DOHH2 (cell line): ENCODE measurements around the gene MARS1.

ENCODE experiments used
- H3F3A ChIP-seq: fragments of 200-600 bp; sonication (generic), shearing (Covaris generic); 2 replicates; pipeline ENCODE4 v1.6.0; 2016; ENCODE audit warnings: antibody characterized with exemption, mild to moderate bottlenecking; ENCODE audit not compliant: control insufficient read depth, insufficient read depth
- H3K27ac ChIP-seq: fragments of 200-600 bp; sonication (generic); 2 replicates; pipeline ENCODE4 v1.5.1; 2014; ENCODE audit warnings: low read depth, mild to moderate bottlenecking, low read length, moderate library complexity
- H3K27me3 ChIP-seq: fragments of 200-600 bp; sonication (generic); 2 replicates; pipeline ENCODE4 v1.6.1; 2014; ENCODE audit warnings: mild to moderate bottlenecking, low read length, mixed read lengths; ENCODE audit not compliant: control insufficient read depth
- H3K36me3 ChIP-seq: fragments of 200-600 bp; sonication (generic); 2 replicates; pipeline ENCODE4 v1.6.1; 2014; ENCODE audit warnings: mild to moderate bottlenecking, low read length, moderate library complexity, mixed read lengths; ENCODE audit not compliant: control insufficient read depth
- H3K4me1 ChIP-seq: fragments of 200-600 bp; sonication (generic); 2 replicates; pipeline ENCODE4 v1.6.1; 2014; ENCODE audit warnings: mild to moderate bottlenecking, low read length, mixed read lengths; ENCODE audit not compliant: control insufficient read depth
- H3K4me2 ChIP-seq: fragments of 200-600 bp; sonication (generic); 2 replicates; pipeline ENCODE4 v1.6.0; 2014; ENCODE audit warnings: mild to moderate bottlenecking, low read length, moderate library complexity
- H3K4me3 ChIP-seq: fragments of 200-600 bp; sonication (generic); 2 replicates; pipeline ENCODE4 v1.5.1; 2014; ENCODE audit warnings: mild to moderate bottlenecking, low read length, mixed read lengths
- H3K79me2 ChIP-seq: fragments of 200-600 bp; sonication (generic); 2 replicates; pipeline ENCODE4 v1.6.1; 2014; ENCODE audit warnings: mild to moderate bottlenecking, low read length, mixed read lengths; ENCODE audit not compliant: control insufficient read depth
- H3K9me2 ChIP-seq: fragments of 200-600 bp; sonication (generic); replicated peaks from 2 replicates; pipeline ENCODE4 v1.6.1; 2014; ENCODE audit warnings: mild to moderate bottlenecking, low read length, mixed read lengths; ENCODE audit not compliant: control insufficient read depth
- H3K9me3 ChIP-seq: fragments of 200-600 bp; sonication (generic); 2 replicates; pipeline ENCODE4 v1.6.1; 2014; ENCODE audit warnings: antibody characterized with exemption, low read length, mixed read lengths; ENCODE audit not compliant: control insufficient read depth, insufficient read depth
- H4K20me1 ChIP-seq: fragments of 200-600 bp; sonication (generic); 2 replicates; pipeline ENCODE4 v1.6.0; 2014; ENCODE audit warnings: low read depth, mild to moderate bottlenecking, antibody characterized with exemption, low read length, moderate library complexity; ENCODE audit not compliant: control insufficient read depth, insufficient read depth
- EZH2phosphoT487 ChIP-seq: fragments of 200-600 bp; sonication (generic); IDR thresholded peaks from 2 replicates; pipeline ENCODE4 v1.6.1; 2017; ENCODE audit warnings: borderline replicate concordance, mild to moderate bottlenecking, antibody characterized with exemption, low read length, moderate library complexity, mixed read lengths
- TF ChIP-seq, protein P1 (sequence below): fragments of 200-600 bp; sonication (generic); IDR thresholded peaks from one replicate; pipeline ENCODE4 v1.5.1; 2014; ENCODE audit warnings: antibody characterized with exemption, mild to moderate bottlenecking, low read depth, low read length; ENCODE audit not compliant: poor library complexity, severe bottlenecking

The MARS1 gene

DNA sequence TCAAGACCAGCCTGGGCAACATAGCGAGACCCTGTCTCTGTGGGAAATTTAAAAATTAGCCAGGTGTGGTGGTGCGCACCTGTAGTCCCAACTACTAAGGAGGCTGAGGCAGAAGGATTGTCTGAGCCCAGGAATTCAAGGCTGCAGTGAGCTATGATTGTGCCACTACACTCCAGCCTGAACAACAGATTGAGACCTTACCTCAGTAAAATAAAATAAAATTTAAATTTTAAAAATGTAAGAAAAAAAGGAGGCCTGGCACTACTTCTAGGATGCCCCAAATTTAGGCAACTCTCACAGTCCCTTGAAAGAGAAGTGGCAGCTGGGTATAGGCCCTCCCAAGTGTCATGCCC lies 33.7 kb upstream of the MARS1 start:
- Histone ChIP-seq H3F3A (peaks cover 10% of the 10 kb centered on the region; the same call in 1 of the 2 replicates), H3K27me3 (no peaks in the 10 kb centered on the region), H3K36me3 (no peaks in the 10 kb centered on the region), H3K79me2 (no peaks in the 10 kb centered on the region), H3K9me3 (no peaks in the 10 kb centered on the region), H3K4me1 (peaks cover 38% of the 10 kb centered on the region), H3K4me2 (no peak overlapping the region), H3K4me3 (no peak overlapping the region), H4K20me1 (no peaks in the 10 kb centered on the region), H3K27ac (no peak overlapping the region), H3K9me2 (no peaks in the 10 kb centered on the region)
- no peak for TF ChIP-seq EZH2phosphoT487
- TF ChIP-seq, protein P1, sequence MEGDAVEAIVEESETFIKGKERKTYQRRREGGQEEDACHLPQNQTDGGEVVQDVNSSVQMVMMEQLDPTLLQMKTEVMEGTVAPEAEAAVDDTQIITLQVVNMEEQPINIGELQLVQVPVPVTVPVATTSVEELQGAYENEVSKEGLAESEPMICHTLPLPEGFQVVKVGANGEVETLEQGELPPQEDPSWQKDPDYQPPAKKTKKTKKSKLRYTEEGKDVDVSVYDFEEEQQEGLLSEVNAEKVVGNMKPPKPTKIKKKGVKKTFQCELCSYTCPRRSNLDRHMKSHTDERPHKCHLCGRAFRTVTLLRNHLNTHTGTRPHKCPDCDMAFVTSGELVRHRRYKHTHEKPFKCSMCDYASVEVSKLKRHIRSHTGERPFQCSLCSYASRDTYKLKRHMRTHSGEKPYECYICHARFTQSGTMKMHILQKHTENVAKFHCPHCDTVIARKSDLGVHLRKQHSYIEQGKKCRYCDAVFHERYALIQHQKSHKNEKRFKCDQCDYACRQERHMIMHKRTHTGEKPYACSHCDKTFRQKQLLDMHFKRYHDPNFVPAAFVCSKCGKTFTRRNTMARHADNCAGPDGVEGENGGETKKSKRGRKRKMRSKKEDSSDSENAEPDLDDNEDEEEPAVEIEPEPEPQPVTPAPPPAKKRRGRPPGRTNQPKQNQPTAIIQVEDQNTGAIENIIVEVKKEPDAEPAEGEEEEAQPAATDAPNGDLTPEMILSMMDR = no peak

DNA sequence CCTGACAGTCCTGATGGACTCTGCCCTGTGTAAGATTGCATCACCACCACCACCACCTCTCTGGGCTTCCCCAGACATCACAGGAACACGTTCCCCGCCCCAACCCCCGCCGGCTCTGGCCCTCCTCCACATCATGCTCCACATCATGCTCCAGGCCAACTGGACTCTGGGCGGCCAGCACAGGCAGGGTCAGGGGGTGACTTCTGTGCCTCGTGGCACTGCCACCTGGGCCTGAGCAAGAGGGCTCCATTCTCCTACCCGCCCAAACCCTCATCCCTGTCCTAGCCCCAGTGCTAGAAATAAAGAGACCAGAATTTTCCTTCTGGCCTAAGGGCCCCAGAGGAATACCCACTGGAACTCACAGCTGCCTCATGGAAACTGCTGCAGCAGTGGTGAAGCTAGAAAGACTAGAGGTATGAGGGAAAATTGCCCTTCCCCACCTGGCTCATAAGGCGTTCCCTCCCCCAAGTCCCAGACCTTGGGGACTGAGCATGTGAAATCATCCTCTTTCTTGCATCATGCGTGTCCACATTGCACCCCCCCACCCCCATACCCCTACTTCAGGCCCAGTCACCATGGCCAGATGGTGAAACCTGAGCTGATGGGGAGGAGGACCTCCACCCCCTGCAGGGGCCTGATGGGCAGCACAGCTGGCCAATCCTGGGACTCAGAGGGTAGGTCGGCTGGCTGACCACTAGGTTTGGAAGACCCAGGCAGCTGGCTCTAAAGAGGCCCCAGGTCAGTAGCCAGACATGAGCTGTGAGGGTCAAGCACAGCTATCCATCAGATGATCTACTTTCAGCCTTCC lies 33.1 kb upstream of the MARS1 start, which contains the start of gene INHBE:
INHBE (plus strand) TSS at position 742 of the 808 bp plus-strand sequence. CDS start 230 bp downstream, outside the sequence.
- H3K36me3 ChIP-seq = no peaks in the 10 kb centered on the region
- TF ChIP-seq, protein P1 = no peak
- TF ChIP-seq EZH2phosphoT487 = no peak
- H3K4me3 ChIP-seq = peak within 1 kb of the TSS; percentile 35
- H3F3A ChIP-seq = peaks cover 10% of the 10 kb centered on the region; the same call in 1 of the 2 replicates
- H3K27ac ChIP-seq = no peak within 1 kb of the TSS
- H4K20me1 ChIP-seq = no peaks in the 10 kb centered on the region
- H3K27me3 ChIP-seq = no peaks in the 10 kb centered on the region
- H3K4me2 ChIP-seq = peak within 1 kb of the TSS; percentile 50
- no peaks in the 10 kb centered on the region for H3K9me2 ChIP-seq
- H3K9me3 ChIP-seq = no peaks in the 10 kb centered on the region
- H3K4me1 ChIP-seq = peaks cover 38% of the 10 kb centered on the region
- no peaks in the 10 kb centered on the region for H3K79me2 ChIP-seq

DNA sequence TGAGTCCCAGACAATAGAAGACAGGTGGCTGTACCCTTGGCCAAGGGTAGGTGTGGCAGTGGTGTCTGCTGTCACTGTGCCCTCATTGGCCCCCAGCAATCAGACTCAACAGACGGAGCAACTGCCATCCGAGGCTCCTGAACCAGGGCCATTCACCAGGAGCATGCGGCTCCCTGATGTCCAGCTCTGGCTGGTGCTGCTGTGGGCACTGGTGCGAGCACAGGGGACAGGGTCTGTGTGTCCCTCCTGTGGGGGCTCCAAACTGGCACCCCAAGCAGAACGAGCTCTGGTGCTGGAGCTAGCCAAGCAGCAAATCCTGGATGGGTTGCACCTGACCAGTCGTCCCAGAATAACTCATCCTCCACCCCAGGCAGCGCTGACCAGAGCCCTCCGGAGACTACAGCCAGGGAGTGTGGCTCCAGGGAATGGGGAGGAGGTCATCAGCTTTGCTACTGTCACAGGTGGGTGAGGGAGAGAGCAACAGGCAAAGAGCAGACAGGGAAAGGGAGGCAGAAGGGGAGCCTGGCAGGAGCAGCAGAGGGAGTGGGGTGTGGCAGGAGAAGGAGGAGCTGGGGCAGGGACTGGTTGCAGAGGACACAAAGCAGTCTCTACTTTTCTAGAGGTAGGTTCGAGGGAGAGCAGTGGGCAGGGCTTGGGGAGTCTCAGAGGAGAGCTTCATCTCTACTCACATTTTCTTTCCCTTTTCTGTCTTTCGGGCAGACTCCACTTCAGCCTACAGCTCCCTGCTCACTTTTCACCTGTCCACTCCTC lies 32.3 kb upstream of the MARS1 start:
- Histone ChIP-seq H3K4me1 (peaks cover 44% of the 10 kb centered on the region), H3K4me2 (peak overlapping the region; percentile 50), H3F3A (peaks cover 14% of the 10 kb centered on the region; the same call in 1 of the 2 replicates), H3K79me2 (no peaks in the 10 kb centered on the region), H3K27ac (no peak overlapping the region), H3K27me3 (no peaks in the 10 kb centered on the region), H3K4me3 (peak overlapping the region; percentile 35), H4K20me1 (no peaks in the 10 kb centered on the region), H3K9me2 (no peaks in the 10 kb centered on the region), H3K9me3 (no peaks in the 10 kb centered on the region), H3K36me3 (no peaks in the 10 kb centered on the region)
- TF ChIP-seq EZH2phosphoT487 = no peak
- TF ChIP-seq, protein P1 = no peak
